GM12878 (cell line): ENCODE data around the gene LAMA4. TPM values are rescaled to one million over a fixed set of nuclear protein-coding genes. Genes with fewer than 3 reads are reported as not detected.

Source experiments
- ATAC-seq: fragments of 200-7000 bp; cut with Tn5 transposase; 3 replicates; pipeline ENCODE4 v1.9.1; 2020; ENCODE audit warnings: mild to moderate bottlenecking, moderate library complexity
- BruUV-seq: library from RNA; stranded (reverse); fragments of 400-500 nt; replicated peaks from 2 replicates; lab custom pipeline; 2021; lab: Mats Ljungman, UMichigan
- CTCF ChIA-PET: fragments of 300-600 bp; sonication (Branson Sonifier 250); formaldehyde crosslinking; extraction: SDS; loops from one replicate; lab custom pipeline; 2021; ENCODE audit warnings: inconsistent platforms; lab: Yijun Ruan, JAX
- POLR2A ChIA-PET: fragments of 350-600 bp; formaldehyde crosslinking; extraction: SDS; loops from one replicate; lab custom pipeline; 2021; ENCODE audit warnings: inconsistent platforms; lab: Charles Lee
- RAD21 ChIA-PET: fragments of 300-600 bp; sonication (Branson Sonifier 250); formaldehyde crosslinking; loops from one replicate; lab custom pipeline; 2023; ENCODE audit warnings: antibody characterized with exemption; ENCODE audit not compliant: unreplicated experiment; lab: Charles Lee
- SMC1A ChIA-PET: fragments of 300-600 bp; sonication (Branson Sonifier 250); formaldehyde crosslinking; loops from one replicate; lab custom pipeline; 2023; ENCODE audit not compliant: unreplicated experiment, uncharacterized antibody; lab: Charles Lee
- DNase-seq: peaks from one replicate; pipeline ENCODE4 v3.0.0-alpha.2; 2011; ENCODE audit warnings: low read depth, low spot score
- FAIRE-seq: peaks from 3 replicates; lab custom pipeline; 2011; peaks lifted over from hg19 to GRCh38; lab: Jason Lieb, UNC
- H2AFZ ChIP-seq: 2 replicates; pipeline ENCODE4 v1.6.0; 2011; ENCODE audit warnings: low read depth, low read length, control low read depth; ENCODE audit not compliant: control insufficient read depth
- H3K27ac ChIP-seq: 2 replicates; pipeline ENCODE4 v1.5.1; 2011; ENCODE audit warnings: control low read depth; ENCODE audit not compliant: control insufficient read depth, insufficient read depth
- H3K27me3 ChIP-seq, 2 experiments: replicated peaks in 1 of 2; 2 replicates each; pipeline versions ENCODE4 v1.6.0 to v1.6.1; 2011; ENCODE audit warnings: low read length in 1 of 2; ENCODE audit not compliant: control insufficient read depth in 2 of 2, insufficient read depth in 2 of 2
- H3K36me3 ChIP-seq, 2 experiments: 2 replicates each; pipeline ENCODE4 v1.5.1; 2011; ENCODE audit warnings: low read length in 1 of 2; ENCODE audit not compliant: control insufficient read depth in 2 of 2, insufficient read depth in 2 of 2
- H3K4me1 ChIP-seq: 2 replicates; pipeline ENCODE4 v1.6.1; 2011; ENCODE audit warnings: mild to moderate bottlenecking, low read length, moderate library complexity, mixed read lengths; ENCODE audit not compliant: control insufficient read depth, insufficient read depth
- H3K4me2 ChIP-seq: 2 replicates; pipeline ENCODE4 v1.6.0; 2011; ENCODE audit warnings: control low read depth; ENCODE audit not compliant: control insufficient read depth, insufficient read depth
- H3K4me3 ChIP-seq: fragments of 200-600 bp; sonication (generic); 2 replicates; pipeline ENCODE4 v1.5.1; 2016
- H3K79me2 ChIP-seq: 2 replicates; pipeline ENCODE4 v1.6.0; 2011; ENCODE audit warnings: low read length; ENCODE audit not compliant: control insufficient read depth, insufficient read depth
- H3K9ac ChIP-seq: 2 replicates; pipeline ENCODE4 v1.8.0; 2011; ENCODE audit warnings: low read length, control low read depth, mixed read lengths; ENCODE audit not compliant: control insufficient read depth, insufficient read depth
- H3K9me3 ChIP-seq: replicated peaks from 3 replicates; pipeline ENCODE4 v1.5.1; 2011; ENCODE audit warnings: mild to moderate bottlenecking, low read length; ENCODE audit not compliant: control insufficient read depth, insufficient read depth
- H4K20me1 ChIP-seq: 2 replicates; pipeline ENCODE4 v1.6.0; 2011; ENCODE audit not compliant: control insufficient read depth, insufficient read depth
- BCL11A ChIP-seq: IDR thresholded peaks from 2 replicates; pipeline ENCODE4 v1.6.1; 2011; ENCODE audit warnings: low read depth, low read length
- BRCA1 ChIP-seq: IDR thresholded peaks from 2 replicates; pipeline ENCODE4 v1.6.1; 2011; ENCODE audit warnings: low read depth, low read length, improper control_type of control experiment
- SMARCA5 ChIP-seq: fragments of 450-650 bp; IDR thresholded peaks from 2 replicates; pipeline ENCODE4 v1.6.1; 2017; ENCODE audit warnings: mild to moderate bottlenecking
- STAT1 ChIP-seq: fragments of 450-650 bp; conservative IDR thresholded peaks from 2 replicates; pipeline ENCODE4 v1.6.1; 2014; ENCODE audit warnings: antibody characterized with exemption, mild to moderate bottlenecking
- TCF7 ChIP-seq: IDR thresholded peaks from 2 replicates; pipeline ENCODE4 v1.6.1; 2014; ENCODE audit warnings: antibody characterized with exemption, borderline replicate concordance
- YY1 ChIP-seq: IDR thresholded peaks from 2 replicates; pipeline ENCODE4 v1.6.1; 2011; ENCODE audit warnings: low read depth, mild to moderate bottlenecking, low read length
- WGBS: methylation state at CpG from one replicate; pipeline ENCODE4 v1.1.6; 2016; ENCODE audit warnings: low lambda C conversion rate; ENCODE audit not compliant: insufficient replicate concordance, insufficient coverage; ENCODE audit errors: missing lambda C conversion rate; 5-methylcytosine and 5-hydroxymethylcytosine counted together
- in situ Hi-C: fragments of 300-500 bp; cut with MboI; formaldehyde crosslinking; loops from 9 replicates; pipeline ENCODE4 v1.14.3; 2018; ENCODE audit warnings: mixed read lengths
- intact Hi-C: fragments of 100-400 bp; cut with micrococcal nuclease; formaldehyde crosslinking; loops from one replicate; pipeline ENCODE4 v1.14.2; 2022; ENCODE audit not compliant: unreplicated experiment
- polyA plus RNA-seq, 11 experiments: library from polyadenylated mRNA; depleted of rRNA in 4 of 11; unstranded in 6 of 11; stranded (reverse) in 5 of 11; fragments of >200 nt; fragmentation: Nextera tagmentation in 4 of 11; fragmentation: Illumina TruSeq in 1 of 11; extraction: Ambion mirVana in 4 of 11; extraction: Trizol in 1 of 11; gene quantifications; 1 replicate in 1 of 11; 2 replicates in 10 of 11; pipeline versions ENCODE4 v1.2.1 to v1.2.3, GENCODE V29; 2011 to 2016; ENCODE audit warnings: inconsistent platforms in 2 of 11, missing spikeins in 2 of 11, low read depth in 1 of 11
- total RNA-seq, 4 experiments: library from RNA; depleted of rRNA in 3 of 4; stranded (reverse); fragments of >200 nt in 3 of 4; fragmentation: Illumina TruSeq in 1 of 4; extraction: Trizol in 1 of 4; gene quantifications; 2 replicates each; pipeline versions ENCODE4 v1.2.1 to v1.2.3, GENCODE V29; 2013 to 2021
- TF ChIP-seq, protein P1 (sequence below): fragments of 450-650 bp; IDR thresholded peaks from 2 replicates; pipeline ENCODE4 v1.6.1; 2017; ENCODE audit warnings: antibody characterized with exemption, mild to moderate bottlenecking, moderate library complexity

LAMA4 gene
- total and polyA plus RNA-seq, 10 of the 15 experiments (the other 5 are each of a cell fraction or from before 2014, with no cell fraction given), result 0.11 to 0.21 (median 0.14) TPM; not detected in 7

DNA sequence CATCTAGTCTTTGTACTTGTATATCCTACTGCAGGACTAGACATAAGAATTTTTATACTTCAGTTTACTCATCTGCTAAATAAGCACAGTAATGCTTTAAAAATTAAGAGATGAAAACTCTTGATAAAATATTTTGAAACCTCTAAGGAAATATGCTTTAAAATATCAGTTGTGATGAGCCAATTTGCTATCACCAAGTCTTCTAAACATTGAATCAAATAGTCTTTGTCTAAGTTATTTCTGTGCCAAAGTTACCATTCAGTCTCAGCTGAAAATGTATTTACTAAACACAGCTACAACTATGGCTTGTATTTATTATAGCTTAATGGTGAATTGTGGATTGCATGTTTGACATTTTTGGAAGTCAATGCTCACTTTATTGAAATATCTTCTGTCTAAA lies 46.5 kb upstream of the LAMA4 start:
- TF ChIP-seq SMARCA5 (no peak), BRCA1 (no peak), BCL11A (no peak), YY1 (no peak), TCF7 (no peak)
- TF ChIP-seq, all 136 proteins: peak for 0
- ChIA-PET CTCF (interaction anchor here (0.6 to 1.1 kb wide), 2 partner anchors 8 to 11 kb away, joined by 3 to 5 read pairs; no protein-coding TSS in a partner anchor), RAD21 (interaction anchor here (1.0 to 1.3 kb wide), 2 partner anchors 10 to 121 kb away, joined by 3 to 7 read pairs; no protein-coding TSS in a partner anchor), SMC1A (interaction anchor here (1.6 kb wide), 1 partner anchor 11 kb away, joined by 5 read pairs; no protein-coding TSS in a partner anchor), POLR2A (no interaction called here)
- H3K9ac ChIP-seq, result no peak overlapping the region
- H3K27me3 ChIP-seq, result peaks cover 0 to 2% of the 10 kb centered on the region in 2 experiments; a peak in 2 of 4 replicates
- no peak overlapping the region for H3K27ac ChIP-seq
- no peak overlapping the region for H3K4me2 ChIP-seq
- in situ Hi-C loops, result loop anchor here (25.0 kb wide), 1 partner anchor 589 kb away; no protein-coding TSS in a partner anchor
- intact Hi-C loops, result no loop called here
- H3K9me3 ChIP-seq, result no peaks in the 10 kb centered on the region
- no peak for DNase-seq
- H3K4me3 ChIP-seq, result no peak overlapping the region
- H3K79me2 ChIP-seq, result no peaks in the 10 kb centered on the region
- no peak overlapping the region for H2AFZ ChIP-seq
- no peak for FAIRE-seq
- BruUV-seq, result no TSS peak
- H3K4me1 ChIP-seq, result no peaks in the 10 kb centered on the region
- H3K36me3 ChIP-seq, result no peaks in the 10 kb centered on the region
- no peaks in the 10 kb centered on the region for H4K20me1 ChIP-seq
- no peak for ATAC-seq

DNA sequence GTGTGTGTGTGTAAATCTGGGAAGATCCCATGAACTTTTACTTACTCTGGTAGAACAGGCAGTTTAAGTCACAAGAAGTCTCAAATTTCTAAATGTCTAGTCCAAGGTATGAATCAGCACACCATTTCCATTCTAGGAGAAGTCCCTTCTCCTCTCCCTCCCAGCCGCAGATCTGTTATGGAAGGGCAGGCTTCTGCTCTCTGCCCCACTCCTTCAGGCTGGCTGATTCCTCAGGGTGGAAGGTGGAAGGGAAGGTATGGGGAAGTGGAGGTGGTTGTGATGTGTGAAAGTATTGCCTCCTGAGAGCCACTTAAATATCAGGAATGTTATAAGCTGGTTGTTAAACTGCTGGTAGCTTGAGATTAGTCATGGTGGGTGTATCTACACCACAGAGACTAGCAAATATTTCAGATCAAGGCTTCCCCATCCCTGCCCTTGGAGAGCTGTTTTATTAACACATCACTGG lies 44.5 kb upstream of the LAMA4 start:
- Histone ChIP-seq H3K4me3 (no peak overlapping the region), H2AFZ (no peak overlapping the region), H3K27me3 (peaks cover 0 to 2% of the 10 kb centered on the region in 2 experiments; a peak in 2 of 4 replicates), H3K27ac (no peak overlapping the region), H3K79me2 (no peaks in the 10 kb centered on the region), H3K9me3 (no peaks in the 10 kb centered on the region), H3K36me3 (no peaks in the 10 kb centered on the region), H4K20me1 (no peaks in the 10 kb centered on the region), H3K4me1 (no peaks in the 10 kb centered on the region), H3K4me2 (no peak overlapping the region), H3K9ac (no peak overlapping the region)
- BruUV-seq, result no TSS peak
- ChIA-PET RAD21 (interaction anchor here (0.8 to 1.7 kb wide), 2 partner anchors 12 to 118 kb away, joined by 3 to 6 read pairs; no protein-coding TSS in a partner anchor), SMC1A (interaction anchor here (1.6 to 4.0 kb wide), 3 partner anchors 9 to 119 kb away, joined by 3 to 15 read pairs (median 8); no protein-coding TSS in a partner anchor), CTCF (interaction anchor here (0.7 to 6.4 kb wide), 5 partner anchors 8 to 140 kb away, joined by 3 to 33 read pairs (median 7); no protein-coding TSS in a partner anchor), POLR2A (interaction anchor here (0.7 kb wide), 1 partner anchor 23 kb away, joined by 3 read pairs; no protein-coding TSS in a partner anchor)
- 69% methylated on average over 1 of the region's 1 CpG for WGBS
- intact Hi-C loops (no loop called here), in situ Hi-C loops (no loop called here)
- TF ChIP-seq, protein P1, sequence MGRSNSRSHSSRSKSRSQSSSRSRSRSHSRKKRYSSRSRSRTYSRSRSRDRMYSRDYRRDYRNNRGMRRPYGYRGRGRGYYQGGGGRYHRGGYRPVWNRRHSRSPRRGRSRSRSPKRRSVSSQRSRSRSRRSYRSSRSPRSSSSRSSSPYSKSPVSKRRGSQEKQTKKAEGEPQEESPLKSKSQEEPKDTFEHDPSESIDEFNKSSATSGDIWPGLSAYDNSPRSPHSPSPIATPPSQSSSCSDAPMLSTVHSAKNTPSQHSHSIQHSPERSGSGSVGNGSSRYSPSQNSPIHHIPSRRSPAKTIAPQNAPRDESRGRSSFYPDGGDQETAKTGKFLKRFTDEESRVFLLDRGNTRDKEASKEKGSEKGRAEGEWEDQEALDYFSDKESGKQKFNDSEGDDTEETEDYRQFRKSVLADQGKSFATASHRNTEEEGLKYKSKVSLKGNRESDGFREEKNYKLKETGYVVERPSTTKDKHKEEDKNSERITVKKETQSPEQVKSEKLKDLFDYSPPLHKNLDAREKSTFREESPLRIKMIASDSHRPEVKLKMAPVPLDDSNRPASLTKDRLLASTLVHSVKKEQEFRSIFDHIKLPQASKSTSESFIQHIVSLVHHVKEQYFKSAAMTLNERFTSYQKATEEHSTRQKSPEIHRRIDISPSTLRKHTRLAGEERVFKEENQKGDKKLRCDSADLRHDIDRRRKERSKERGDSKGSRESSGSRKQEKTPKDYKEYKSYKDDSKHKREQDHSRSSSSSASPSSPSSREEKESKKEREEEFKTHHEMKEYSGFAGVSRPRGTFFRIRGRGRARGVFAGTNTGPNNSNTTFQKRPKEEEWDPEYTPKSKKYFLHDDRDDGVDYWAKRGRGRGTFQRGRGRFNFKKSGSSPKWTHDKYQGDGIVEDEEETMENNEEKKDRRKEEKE, result no peak
- TF ChIP-seq STAT1, result no peak
- ATAC-seq, result no peak
- no peak for FAIRE-seq
- no peak for DNase-seq
